Measurements from ENCODE around the gene TLE2.

Gene TLE2

GRCh38 chr19:3036119-3036976 is 7.3 kb upstream of the TLE2 start:
- DNase-seq: peak; percentile 95

GRCh38 chr19:3035542-3036118 is 6.5 kb upstream of the TLE2 start:
- peak; percentile 99 for DNase-seq

- DNase-seq: no peak
These were observed 5.8 kb upstream of the TLE2 start for GRCh38 chr19:3034656-3035541.

GRCh38 chr19:3034406-3034655 is 5.3 kb upstream of the TLE2 start:
- DNase-seq: no peak

GRCh38 chr19:3033595-3034405 is 4.7 kb upstream of the TLE2 start:
- DNase-seq: no peak

GRCh38 chr19:3031607-3031867 is 2.5 kb upstream of the TLE2 start:
- DNase-seq: no peak

- no peak for DNase-seq
These were observed 595 bp downstream of the TLE2 start for GRCh38 chr19:3028305-3029064.

GRCh38 chr19:3027981-3028304 is 1.1 kb downstream of the TLE2 start:
- DNase-seq: no peak

- DNase-seq: no peak
These were observed 1.8 kb downstream of the TLE2 start for GRCh38 chr19:3027292-3027691.

- DNase-seq: no peak
These were observed 2.3 kb downstream of the TLE2 start for GRCh38 chr19:3026768-3027167.

GRCh38 chr19:3025549-3025886 is 3.6 kb downstream of the TLE2 start:
- DNase-seq: no peak

GRCh38 chr19:3024870-3025548 is 4.1 kb downstream of the TLE2 start:
- DNase-seq: no peak

GRCh38 chr19:3024509-3024869 is 4.6 kb downstream of the TLE2 start:
- DNase-seq: no peak

- DNase-seq: no peak
These were observed 8.6 kb downstream of the TLE2 start for GRCh38 chr19:3020321-3020960.

GRCh38 chr19:3019211-3019854 is 9.7 kb downstream of the TLE2 start:
- DNase-seq: no peak

GRCh38 chr19:3017923-3018322 is 11.2 kb downstream of the TLE2 start:
- no peak for DNase-seq

- DNase-seq: no peak
These were observed 13.7 kb downstream of the TLE2 start for GRCh38 chr19:3015126-3016057.

- no peak for DNase-seq
These were observed 14.9 kb downstream of the TLE2 start for GRCh38 chr19:3014135-3014534.

- no peak for DNase-seq
These were observed 15.8 kb downstream of the TLE2 start for GRCh38 chr19:3013263-3013725.
